T-cell (primary cell): ENCODE measurements around the gene VASH2. TPM values are rescaled to one million over a fixed set of nuclear protein-coding genes. Genes with fewer than 3 reads are reported as not detected.

Source experiments
- ATAC-seq, 4 experiments: fragments of 200-7000 bp in 3 of 4; fragments of 150-1000 bp in 1 of 4; cut with Tn5 transposase; replicated peaks in 1 of 4; 1 replicate in 3 of 4; 2 replicates in 1 of 4; pipeline ENCODE4 v1.10.0; 2021; ENCODE audit warnings: moderate library complexity in 3 of 4, mild to moderate bottlenecking in 2 of 4, moderate number of reproducible peaks in 1 of 4
- CTCF ChIA-PET, 2 donors: fragments of 300-600 bp; sonication (Branson Sonifier 250); formaldehyde crosslinking; loops; one replicate each; lab custom pipeline; 2022; ENCODE audit warnings: antibody characterized with exemption in 2 of 2; lab: Charles Lee
- POLR2A ChIA-PET, 2 donors: fragments of 300-600 bp; sonication (Branson Sonifier 250); formaldehyde crosslinking; loops; one replicate each; lab custom pipeline; 2022; ENCODE audit warnings: antibody characterized with exemption in 2 of 2; lab: Charles Lee
- DNase-seq, 35 experiments: peaks; one replicate each; pipeline versions ENCODE4 v3.0.0 to v3.0.0-alpha.2; 2013 to 2023
- H3K27ac ChIP-seq: one replicate; pipeline ENCODE4 v1.5.1; 2013; ENCODE audit warnings: low read length
- H3K27me3 ChIP-seq, 2 experiments: replicated peaks in 1 of 2; 1 replicate in 1 of 2; 2 replicates in 1 of 2; pipeline versions ENCODE4 v1.6.1 to v1.7.0; 2013; ENCODE audit warnings: low read length in 1 of 2, mixed read lengths in 1 of 2; ENCODE audit not compliant: control insufficient read depth in 2 of 2, insufficient read depth in 2 of 2; ENCODE audit errors: extremely low read depth in 1 of 2
- H3K36me3 ChIP-seq, 2 donors: 1 replicate in 1 of 2; 2 replicates in 1 of 2; pipeline versions ENCODE4 v1.6.1 to v1.7.0; 2013; ENCODE audit warnings: low read length in 1 of 2; ENCODE audit not compliant: control insufficient read depth in 2 of 2, insufficient read depth in 1 of 2; ENCODE audit errors: extremely low read depth in 1 of 2
- H3K4me1 ChIP-seq, 2 experiments: 1 replicate in 1 of 2; 2 replicates in 1 of 2; pipeline versions ENCODE4 v1.6.1 to v1.7.0; 2013; ENCODE audit warnings: low read length in 2 of 2, mixed read lengths in 1 of 2; ENCODE audit not compliant: insufficient read depth in 2 of 2, control insufficient read depth in 1 of 2; ENCODE audit errors: extremely low read depth in 1 of 2
- H3K4me3 ChIP-seq, 2 donors: 1 replicate in 1 of 2; 2 replicates in 1 of 2; pipeline versions ENCODE4 v1.5.1 to v1.7.0; 2013; ENCODE audit warnings: mild to moderate bottlenecking in 2 of 2, low read length in 1 of 2, moderate library complexity in 1 of 2; ENCODE audit not compliant: control insufficient read depth in 1 of 2; ENCODE audit errors: extremely low read depth in 1 of 2
- H3K9me3 ChIP-seq: 2 replicates; pipeline ENCODE4 v1.7.0; 2013
- H3K27ac Mint-ChIP-seq, 2 donors: one replicate each; pipeline ENCODE4 v1.8.0; 2020 to 2021; ENCODE audit warnings: mild to moderate bottlenecking in 2 of 2, mixed read lengths in 2 of 2
- H3K27me3 Mint-ChIP-seq, 2 donors: one replicate each; pipeline ENCODE4 v1.8.0; 2021 to 2022; ENCODE audit warnings: mixed read lengths in 2 of 2
- H3K36me3 Mint-ChIP-seq: one replicate; pipeline ENCODE4 v1.8.0; 2021; ENCODE audit warnings: mixed read lengths
- H3K4me1 Mint-ChIP-seq, 3 donors: one replicate each; pipeline ENCODE4 v1.8.0; 2020 to 2022; ENCODE audit warnings: mixed read lengths in 3 of 3, mild to moderate bottlenecking in 1 of 3
- H3K4me3 Mint-ChIP-seq, 3 donors: one replicate each; pipeline ENCODE4 v1.8.0; 2020 to 2022; ENCODE audit warnings: mild to moderate bottlenecking in 3 of 3, mixed read lengths in 3 of 3, moderate library complexity in 3 of 3
- H3K9me3 Mint-ChIP-seq, 3 donors: one replicate each; pipeline ENCODE4 v1.8.0; 2020 to 2022; ENCODE audit warnings: mixed read lengths in 3 of 3
- WGBS: methylation state at CpG from one replicate; pipeline ENCODE4 v1.1.5; 2013; ENCODE audit warnings: missing lambda C conversion rate; ENCODE audit not compliant: insufficient coverage; 5-methylcytosine and 5-hydroxymethylcytosine counted together
- total RNA-seq, 35 experiments: library from RNA in 6 of 35; stranded (reverse) in 6 of 35; fragments of 120-200 nt in 1 of 35; gene quantifications; one replicate each; pipeline versions ENCODE4 v1.2.1 to v1.2.4 and lab custom pipeline; 2013 to 2026

Gene VASH2
- total RNA-seq, 5 donors from 2014 or later (not counting 1 experiment from before 2014, with no cell fraction given) = 0.47 to 0.85 (median 0.53) TPM; not detected in 1

- ChIA-PET CTCF (interaction anchor here in 1 of 2 donors (0.6 kb wide), 1 partner anchor 976 kb away, joined by 3 read pairs; no protein-coding TSS in a partner anchor), POLR2A (no interaction called here)
- no peak for DNase-seq
- Mint-ChIP-seq H3K4me3 (no peak overlapping the region), H3K36me3 (no peaks in the 10 kb centered on the region), H3K9me3 (peaks cover 0 to 4% (median 0%) of the 10 kb centered on the region in 3 donors), H3K27ac (no peak overlapping the region), H3K4me1 (no peaks in the 10 kb centered on the region), H3K27me3 (peaks cover 31 to 44% of the 10 kb centered on the region in 2 donors)
- peaks cover 0 to 19% of the 10 kb centered on the region in 2 experiments for H3K27me3 ChIP-seq
- no peaks in the 10 kb centered on the region for H3K9me3 ChIP-seq
- no peaks in the 10 kb centered on the region for H3K36me3 ChIP-seq
- no peaks in the 10 kb centered on the region for H3K4me1 ChIP-seq
- no CpG with 5 or more reads among the region's 2 CpGs for WGBS
- ATAC-seq = no peak
- no peak overlapping the region for H3K27ac ChIP-seq
- H3K4me3 ChIP-seq = no peak overlapping the region
These were observed 85.2 kb downstream of the VASH2 start for GRCh38 chr1:213035573-213035972.

Other genes with a start within 250 kb of the VASH2 start
- gene NSL1, start 158.8 kb upstream of the VASH2 start, total RNA-seq = 10 to 100 TPM; 24.2 to 37.8 (median 29.7) TPM
- gene TATDN3, start 158.6 kb upstream of the VASH2 start, total RNA-seq = 10 to 100 TPM in 4 of 5 donors, 1 to 10 TPM in 1; 9.5 to 14.7 (median 12.9) TPM
- gene SPATA45, start 102.9 kb upstream of the VASH2 start, total RNA-seq = under 1 TPM in 1 of 5 donors, not detected in 4; 0.57 TPM
- gene FLVCR1, start 92.3 kb upstream of the VASH2 start, total RNA-seq = 10 to 100 TPM in 2 of 5 donors, 1 to 10 TPM in 3; 8.5 to 10.8 (median 9.5) TPM
- gene ANGEL2, start 65.3 kb downstream of the VASH2 start, total RNA-seq = 10 to 100 TPM; 58.2 to 73.8 (median 67.1) TPM
- 10 to 100 TPM; 11.0 to 12.8 (median 11.7) TPM for gene RPS6KC1, start 100.7 kb downstream of the VASH2 start, total RNA-seq